ENCODE results near the gene ADCK1.
"Not testable (repeated sequence)": the region's sequence is repeated elsewhere in the genome, so short reads cannot be mapped to it uniquely, and the experiment has no call there.

The ADCK1 gene

DNA sequence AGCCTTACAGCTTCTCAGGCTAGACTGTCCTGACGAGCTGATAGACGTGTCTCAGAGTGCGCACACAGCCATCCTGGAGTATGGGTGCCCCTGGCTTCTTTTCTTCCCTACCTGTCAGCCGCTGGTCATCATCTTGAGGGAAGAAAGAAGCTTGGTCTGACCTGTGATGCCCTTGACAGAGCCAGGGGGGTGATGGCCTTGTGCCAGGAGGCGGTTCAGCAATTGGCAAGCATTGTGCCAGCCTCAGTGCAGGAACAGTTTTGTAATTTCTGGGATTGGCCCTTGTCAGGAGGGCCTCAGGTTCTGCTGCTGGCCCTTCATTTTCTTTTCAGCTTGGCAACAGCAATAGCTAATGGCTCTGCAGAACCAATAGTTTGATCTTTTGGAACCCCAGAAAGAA, 80.1 kb downstream of the ADCK1 start:
- H3K4me3 ChIP-seq (ENCODE audit: low read length), result no peak overlapping the region
- DNase-seq (ENCODE audit: low read depth), result no peak
- TF ChIP-seq, protein P1, sequence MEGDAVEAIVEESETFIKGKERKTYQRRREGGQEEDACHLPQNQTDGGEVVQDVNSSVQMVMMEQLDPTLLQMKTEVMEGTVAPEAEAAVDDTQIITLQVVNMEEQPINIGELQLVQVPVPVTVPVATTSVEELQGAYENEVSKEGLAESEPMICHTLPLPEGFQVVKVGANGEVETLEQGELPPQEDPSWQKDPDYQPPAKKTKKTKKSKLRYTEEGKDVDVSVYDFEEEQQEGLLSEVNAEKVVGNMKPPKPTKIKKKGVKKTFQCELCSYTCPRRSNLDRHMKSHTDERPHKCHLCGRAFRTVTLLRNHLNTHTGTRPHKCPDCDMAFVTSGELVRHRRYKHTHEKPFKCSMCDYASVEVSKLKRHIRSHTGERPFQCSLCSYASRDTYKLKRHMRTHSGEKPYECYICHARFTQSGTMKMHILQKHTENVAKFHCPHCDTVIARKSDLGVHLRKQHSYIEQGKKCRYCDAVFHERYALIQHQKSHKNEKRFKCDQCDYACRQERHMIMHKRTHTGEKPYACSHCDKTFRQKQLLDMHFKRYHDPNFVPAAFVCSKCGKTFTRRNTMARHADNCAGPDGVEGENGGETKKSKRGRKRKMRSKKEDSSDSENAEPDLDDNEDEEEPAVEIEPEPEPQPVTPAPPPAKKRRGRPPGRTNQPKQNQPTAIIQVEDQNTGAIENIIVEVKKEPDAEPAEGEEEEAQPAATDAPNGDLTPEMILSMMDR (conservative IDR thresholded peaks at IDR 0.05; ENCODE audit: low read length), result no peak

DNA sequence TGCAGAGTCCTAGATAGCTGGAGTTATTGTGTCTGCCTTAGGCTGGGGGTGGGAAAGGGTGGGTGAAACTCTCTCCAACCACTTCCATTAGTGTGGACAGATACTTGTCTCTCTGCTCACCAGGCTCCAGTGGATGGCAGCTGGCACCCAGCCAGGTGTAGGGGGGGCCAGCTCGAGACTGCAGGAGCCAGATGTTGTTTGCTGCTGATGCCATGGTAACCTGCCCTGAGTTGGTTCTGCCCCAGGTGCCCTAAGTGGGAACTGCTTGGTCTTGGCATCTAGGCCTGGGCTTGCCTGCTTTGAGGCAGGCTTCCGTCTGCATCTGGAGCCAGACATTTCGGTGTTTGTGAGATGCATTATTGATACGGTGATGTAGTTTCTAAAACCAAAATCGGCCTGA, 82.2 kb downstream of the ADCK1 start:
- peak; percentile 32 for DNase-seq (ENCODE audit: low read depth)
- H3K4me3 ChIP-seq (ENCODE audit: low read length), result no peak overlapping the region
- TF ChIP-seq, protein P1 (conservative IDR thresholded peaks at IDR 0.05; ENCODE audit: low read length), result no peak

DNA sequence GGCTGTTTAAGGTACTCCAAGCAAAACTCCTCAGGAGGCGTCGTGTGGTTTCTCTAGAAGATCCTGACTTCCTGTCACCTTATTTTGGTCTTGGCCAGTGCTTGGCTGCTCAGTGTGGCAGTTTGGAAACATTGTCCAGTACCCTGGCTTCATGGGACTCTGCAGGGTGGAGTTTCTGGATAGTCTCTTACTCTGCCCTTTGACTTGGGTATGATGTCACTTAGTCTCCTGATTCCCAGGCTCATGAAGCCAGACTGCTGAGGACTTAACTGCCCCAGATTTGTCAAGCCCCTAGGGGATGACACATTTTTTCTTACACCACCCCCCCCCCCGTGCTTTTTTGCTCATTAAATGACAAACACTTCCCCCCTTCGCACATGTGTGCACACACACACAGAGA, 82.7 kb downstream of the ADCK1 start:
- TF ChIP-seq, protein P1 (conservative IDR thresholded peaks at IDR 0.05; ENCODE audit: low read length), result no peak
- no peak overlapping the region for H3K4me3 ChIP-seq (ENCODE audit: low read length)
- peak; percentile 42 for DNase-seq (ENCODE audit: low read depth)

DNA sequence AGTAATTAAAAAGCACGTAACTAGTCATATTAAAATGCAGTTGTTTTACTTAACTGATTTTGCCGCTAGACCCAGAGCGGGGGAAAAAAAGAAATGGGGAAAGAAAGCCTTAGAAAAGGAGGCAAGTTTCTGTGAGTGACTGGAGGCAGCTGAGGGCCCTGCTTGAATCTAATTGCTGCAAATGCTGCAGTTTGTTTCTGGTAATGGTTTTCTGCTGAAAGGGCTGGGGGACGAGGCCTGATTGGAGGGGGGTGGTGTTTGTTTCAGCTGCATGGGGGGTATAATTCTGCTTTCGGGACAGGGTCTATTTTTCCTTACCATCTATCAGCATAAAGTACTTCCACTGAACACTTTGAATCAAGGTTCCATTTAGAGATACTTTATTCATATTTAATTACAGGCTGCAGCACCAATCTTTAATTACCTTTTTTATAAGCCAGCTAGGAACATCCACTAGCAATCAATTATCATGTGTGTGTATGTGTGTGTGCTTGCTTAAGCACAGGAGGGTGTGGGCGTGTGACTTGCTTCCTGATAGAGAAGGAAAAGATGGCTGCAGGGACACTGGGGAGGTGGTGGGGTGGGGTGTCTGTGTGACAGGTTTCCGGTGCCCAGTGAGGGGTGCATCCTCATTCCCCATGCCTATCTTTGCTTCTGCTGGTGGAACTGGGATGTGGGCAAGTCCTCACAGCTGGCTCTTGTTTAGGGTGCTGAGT, 83.4 kb downstream of the ADCK1 start:
- no peak for DNase-seq (ENCODE audit: low read depth)

DNA sequence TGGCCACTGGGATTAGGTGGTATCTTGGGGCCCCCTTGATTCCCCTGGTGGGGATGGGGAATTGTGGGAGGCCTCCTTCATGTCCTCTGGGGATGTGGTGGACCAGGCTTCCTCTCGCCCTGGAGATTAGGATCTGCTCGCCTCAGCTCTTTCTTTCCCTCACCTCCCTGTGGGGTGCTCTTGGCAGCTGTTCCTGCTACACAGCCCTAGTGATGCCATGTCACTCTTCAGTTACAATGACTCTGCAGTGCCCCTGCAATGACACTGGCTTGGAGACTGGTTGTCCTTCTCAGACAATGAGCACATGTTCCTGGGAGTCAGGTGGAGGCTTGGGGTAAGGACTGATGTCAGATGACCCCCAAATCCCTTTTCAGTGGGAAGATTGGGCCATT, 83.9 kb downstream of the ADCK1 start:
- H3K4me3 ChIP-seq (ENCODE audit: low read length), result no peak overlapping the region
- TF ChIP-seq, protein P1 (conservative IDR thresholded peaks at IDR 0.05; ENCODE audit: low read length), result no peak

More for the DNA sequence above, 83.4 kb downstream of the ADCK1 start:
- TF ChIP-seq, protein P1 (conservative IDR thresholded peaks at IDR 0.05; ENCODE audit: low read length), result no peak
- H3K4me3 ChIP-seq (ENCODE audit: low read length), result no peak overlapping the region

DNA sequence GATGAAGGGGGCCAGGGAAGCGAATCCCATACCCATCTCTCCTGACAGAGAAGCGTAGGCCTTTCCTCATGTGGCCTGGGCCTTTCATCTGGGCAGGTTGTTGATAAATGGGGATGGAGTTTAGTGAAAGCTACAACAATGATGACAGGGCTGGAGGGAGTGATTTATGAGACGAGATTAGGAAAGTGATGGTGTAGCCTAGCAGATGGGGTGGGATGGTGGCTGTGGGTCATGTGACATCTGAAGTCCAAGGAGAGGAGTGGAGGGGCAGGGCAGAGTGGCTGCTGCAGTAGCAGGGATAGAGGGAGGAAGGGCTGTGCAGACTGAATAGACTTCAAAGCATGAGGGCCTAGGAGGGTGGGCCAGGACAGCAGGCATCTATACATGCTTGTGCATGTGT, 85.5 kb downstream of the ADCK1 start:
- H3K4me3 ChIP-seq (ENCODE audit: low read length), result no peak overlapping the region
- TF ChIP-seq, protein P1 (conservative IDR thresholded peaks at IDR 0.05; ENCODE audit: low read length), result no peak
- no peak for DNase-seq (ENCODE audit: low read depth)

More for the DNA sequence above, 83.9 kb downstream of the ADCK1 start:
- DNase-seq (ENCODE audit: low read depth), result no peak

DNA sequence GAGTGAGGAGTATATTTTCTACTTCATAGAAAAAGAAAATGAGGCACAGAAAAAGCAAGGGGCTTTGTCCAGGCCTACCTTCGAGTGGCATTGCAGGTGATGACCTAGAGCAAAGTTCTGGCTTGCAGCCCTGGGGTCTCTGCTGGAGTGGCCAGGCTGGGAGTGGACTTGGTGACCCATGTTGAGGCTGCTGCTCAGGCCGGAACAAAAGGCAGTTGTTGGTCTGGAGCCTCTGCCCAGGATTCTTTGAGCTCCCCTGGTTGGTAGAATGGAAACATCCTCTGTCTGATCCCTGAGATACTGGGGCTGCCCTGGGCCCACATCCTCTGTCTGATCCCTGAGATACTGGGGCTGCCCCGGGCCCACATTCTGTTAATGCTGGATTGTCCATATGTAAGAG, 86.1 kb downstream of the ADCK1 start:
- no peak overlapping the region for H3K4me3 ChIP-seq (ENCODE audit: low read length)
- TF ChIP-seq, protein P1 (conservative IDR thresholded peaks at IDR 0.05; ENCODE audit: low read length), result no peak
- DNase-seq (ENCODE audit: low read depth), result no peak

DNA sequence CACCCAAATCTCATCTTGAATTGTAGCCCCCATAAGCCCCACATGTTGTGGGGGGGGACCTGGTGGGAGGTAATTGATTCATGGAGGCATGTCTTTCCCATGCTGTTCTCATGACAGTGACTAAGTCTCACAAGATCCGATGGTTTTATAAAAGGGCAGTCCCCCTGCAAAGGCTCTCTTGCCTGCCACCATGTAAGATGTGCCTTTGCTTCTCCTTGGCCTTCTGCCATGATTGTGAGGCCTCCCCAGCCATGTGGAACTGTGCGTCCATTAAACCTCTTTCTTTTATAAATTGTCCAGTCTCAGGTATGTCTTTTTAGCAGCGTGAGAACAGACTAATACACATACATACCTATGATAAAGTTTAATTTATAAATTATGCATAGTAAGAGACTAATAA, 89.0 kb downstream of the ADCK1 start:
- not testable (repeated sequence) for DNase-seq (ENCODE audit: low read depth); H3K4me3 ChIP-seq (ENCODE audit: low read length)

Data from AG10803 (cell line).